SK-N-SH (cell line): Measurements from ENCODE around the gene RABGAP1L. TPM values are rescaled to one million over a fixed set of nuclear protein-coding genes. Genes with fewer than 3 reads are reported as not detected.

ENCODE experiments used
- CTCF ChIA-PET: fragments of 300-600, 350-600 bp; formaldehyde crosslinking; extraction: SDS; loops from one replicate; lab custom pipeline; 2021; lab: Yijun Ruan, JAX
- POLR2A ChIA-PET: fragments of 350-600 bp; sonication (Branson Sonifier 250); formaldehyde crosslinking; extraction: SDS; loops from one replicate; lab custom pipeline; 2020; ENCODE audit warnings: antibody characterized with exemption, inconsistent platforms; lab: Yijun Ruan, JAX
- DNase-seq: peaks from one replicate; pipeline ENCODE4 v3.0.0; 2012
- H2AFZ ChIP-seq: fragments of 200-600 bp; sonication (generic); 2 replicates; pipeline ENCODE4 v1.8.1; 2016; ENCODE audit warnings: antibody characterized with exemption, mild to moderate bottlenecking, low read depth
- H3F3A ChIP-seq: fragments of 200-600 bp; sonication (generic); replicated peaks from 2 replicates; pipeline ENCODE3; 2016; ENCODE audit warnings: antibody characterized with exemption, mild to moderate bottlenecking; ENCODE audit not compliant: insufficient read depth
- H3K27ac ChIP-seq, 2 experiments: fragments of 200-500 bp in 1 of 2; fragments of 200-600 bp in 1 of 2; sonication (Bioruptor generic) in 1 of 2; sonication (generic), shearing (Covaris generic) in 1 of 2; 2 replicates each; pipeline versions ENCODE4 v1.5.1 to v1.6.1; 2014 to 2016; ENCODE audit warnings: low read depth in 2 of 2, inconsistent platforms in 1 of 2, low read length in 1 of 2, mild to moderate bottlenecking in 1 of 2, mixed read lengths in 1 of 2
- H3K27me3 ChIP-seq: fragments of 200-600 bp; sonication (generic), shearing (Covaris generic); 2 replicates; pipeline ENCODE4 v1.6.1; 2016; ENCODE audit warnings: mixed run types; ENCODE audit not compliant: insufficient read depth
- H3K36me3 ChIP-seq, 2 experiments: fragments of 200-500 bp in 1 of 2; fragments of 200-600 bp in 1 of 2; sonication (Bioruptor generic) in 1 of 2; sonication (generic) in 1 of 2; replicated peaks in 1 of 2; 2 replicates each; pipeline versions ENCODE3 to v1.5.1; 2014 to 2016; ENCODE audit warnings: low read length in 1 of 2, mild to moderate bottlenecking in 1 of 2; ENCODE audit not compliant: insufficient read depth in 2 of 2, control insufficient read depth in 1 of 2
- H3K4me1 ChIP-seq, 2 experiments: fragments of 200-500 bp in 1 of 2; fragments of 200-600 bp in 1 of 2; sonication (Bioruptor generic) in 1 of 2; sonication (generic), shearing (Covaris generic) in 1 of 2; 2 replicates each; pipeline versions ENCODE4 v1.5.1 to v1.6.1; 2014 to 2016; ENCODE audit warnings: low read depth in 1 of 2, low read length in 1 of 2, mixed run types in 1 of 2; ENCODE audit not compliant: insufficient read depth in 2 of 2, control insufficient read depth in 1 of 2
- H3K4me2 ChIP-seq: fragments of 200-600 bp; sonication (generic), shearing (Covaris generic); 2 replicates; pipeline ENCODE4 v1.6.1; 2017; ENCODE audit warnings: mixed run types
- H3K4me3 ChIP-seq, 2 experiments: fragments of 200-500 bp in 1 of 2; fragments of 200-600 bp in 1 of 2; sonication (Bioruptor generic) in 1 of 2; sonication (generic), shearing (Covaris generic) in 1 of 2; 2 replicates each; pipeline versions ENCODE4 v1.5.1 to v1.8.1; 2014 to 2016; ENCODE audit warnings: low read depth in 2 of 2, inconsistent platforms in 1 of 2, low read length in 1 of 2, mild to moderate bottlenecking in 1 of 2, mixed read lengths in 1 of 2, moderate library complexity in 1 of 2
- H3K79me2 ChIP-seq: fragments of 200-600 bp; sonication (generic); 2 replicates; pipeline ENCODE4 v1.8.1; 2017; ENCODE audit warnings: mild to moderate bottlenecking; ENCODE audit not compliant: insufficient read depth
- H3K9ac ChIP-seq: fragments of 200-600 bp; sonication (generic); 2 replicates; pipeline ENCODE4 v1.6.1; 2017; ENCODE audit warnings: mixed run types
- H3K9me2 ChIP-seq: fragments of 200-600 bp; sonication (generic); 2 replicates; pipeline ENCODE4 v1.6.1; 2017; ENCODE audit warnings: mixed run types
- H3K9me3 ChIP-seq: fragments of 200-600 bp; sonication (generic); 2 replicates; pipeline ENCODE4 v1.6.1; 2017; ENCODE audit warnings: mixed run types, mild to moderate bottlenecking, moderate library complexity
- H4K20me1 ChIP-seq: fragments of 200-600 bp; sonication (generic); 2 replicates; pipeline ENCODE4 v1.6.1; 2017; ENCODE audit warnings: mild to moderate bottlenecking, mixed run types; ENCODE audit not compliant: insufficient read depth
- CHD2 ChIP-seq: fragments of 150-350 bp; IDR thresholded peaks from 2 replicates; pipeline ENCODE4 v1.6.1; 2018; ENCODE audit warnings: low read length; ENCODE audit not compliant: partially characterized antibody
- ELF1 ChIP-seq: IDR thresholded peaks from 2 replicates; pipeline ENCODE4 v1.4.0; 2012
- FOSL2 ChIP-seq: IDR thresholded peaks from 2 replicates; pipeline ENCODE4 v1.4.0; 2012; ENCODE audit warnings: low read depth, mild to moderate bottlenecking, moderate library complexity, borderline replicate concordance
- FOXJ3 ChIP-seq: sonication (generic); formaldehyde crosslinking; IDR thresholded peaks from 2 replicates; pipeline ENCODE4 v1.5.1; 2020; ENCODE audit warnings: mild to moderate bottlenecking, missing genetic modification reagents
- FOXM1 ChIP-seq: IDR thresholded peaks from 2 replicates; pipeline ENCODE4 v1.4.0; 2012; ENCODE audit warnings: low read depth, mild to moderate bottlenecking
- GABPA ChIP-seq: IDR thresholded peaks from 2 replicates; pipeline ENCODE4 v1.4.0; 2012; ENCODE audit warnings: low read depth, mild to moderate bottlenecking
- MEF2A ChIP-seq: IDR thresholded peaks from 2 replicates; pipeline ENCODE4 v1.4.0; 2012; ENCODE audit warnings: low read depth, borderline replicate concordance
- NFIC ChIP-seq: IDR thresholded peaks from 2 replicates; pipeline ENCODE4 v1.4.0; 2012; ENCODE audit warnings: borderline replicate concordance
- NRF1 ChIP-seq: IDR thresholded peaks from 2 replicates; pipeline ENCODE4 v1.6.1; 2012; ENCODE audit warnings: low read depth, mild to moderate bottlenecking, low read length
- POLR2AphosphoS5 ChIP-seq: IDR thresholded peaks from 2 replicates; pipeline ENCODE4 v1.6.1; 2012; ENCODE audit warnings: low read depth, low read length
- RAD21 ChIP-seq: IDR thresholded peaks from 2 replicates; pipeline ENCODE4 v1.6.1; 2012; ENCODE audit warnings: mild to moderate bottlenecking, low read length
- RCOR1 ChIP-seq: fragments of 150-350 bp; IDR thresholded peaks from 2 replicates; pipeline ENCODE4 v1.6.1; 2017; ENCODE audit warnings: antibody characterized with exemption, low read length
- RFX5 ChIP-seq: IDR thresholded peaks from 2 replicates; pipeline ENCODE4 v1.6.1; 2012; ENCODE audit warnings: mild to moderate bottlenecking, improper control_type of control experiment, low read length
- RXRA ChIP-seq: IDR thresholded peaks from 2 replicates; pipeline ENCODE4 v1.4.0; 2012; ENCODE audit warnings: low read depth, mild to moderate bottlenecking, borderline replicate concordance
- SIN3A ChIP-seq: IDR thresholded peaks from 2 replicates; pipeline ENCODE4 v1.6.1; 2012; ENCODE audit warnings: low read depth, mild to moderate bottlenecking, low read length, moderate library complexity, borderline replicate concordance
- TAF1 ChIP-seq: IDR thresholded peaks from 2 replicates; pipeline ENCODE4 v1.6.1; 2012; ENCODE audit warnings: low read depth, mild to moderate bottlenecking, low read length, moderate library complexity, borderline replicate concordance
- TCF12 ChIP-seq: IDR thresholded peaks from 2 replicates; pipeline ENCODE4 v1.4.0; 2012
- WGBS: methylation state at CpG from one replicate; pipeline ENCODE4 v1.1.6; 2017; ENCODE audit warnings: low lambda C conversion rate; 5-methylcytosine and 5-hydroxymethylcytosine counted together
- polyA plus RNA-seq, 3 experiments: library from polyadenylated mRNA; depleted of rRNA; stranded (reverse); fragments of >200 nt; gene quantifications; 2 replicates each; pipeline ENCODE4 v1.2.3, GENCODE V29; 2012
- TF ChIP-seq, protein P1 (sequence below): IDR thresholded peaks from 2 replicates; pipeline ENCODE4 v1.4.0; 2012; ENCODE audit warnings: low read depth, borderline replicate concordance
- TF ChIP-seq, protein P2 (sequence below): fragments of 150-350 bp; IDR thresholded peaks from 2 replicates; pipeline ENCODE4 v1.6.1; 2016; ENCODE audit warnings: mild to moderate bottlenecking, low read depth, low read length

Gene RABGAP1L
- polyA plus RNA-seq, 1 of the 3 experiments (the other 2 are of a cell fraction), result 7.2 TPM

DNA sequence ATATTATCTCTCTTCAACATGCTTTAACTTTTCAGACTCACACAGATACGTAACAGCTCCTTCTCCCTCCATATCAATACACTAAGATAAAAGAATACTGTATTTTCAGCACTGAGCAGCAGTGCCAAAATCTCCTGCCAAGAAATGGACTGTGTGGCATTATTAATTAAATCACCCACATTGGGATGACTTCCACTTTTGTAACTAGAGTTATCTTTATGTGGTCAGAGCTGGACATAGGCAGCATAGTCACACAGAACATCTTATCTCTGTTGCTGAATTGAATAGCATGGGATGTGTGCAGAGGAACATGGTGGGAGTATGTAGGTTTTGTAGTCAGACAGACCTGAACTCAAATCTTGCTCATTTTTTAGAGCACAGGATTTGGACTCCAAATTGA is 799.1 kb downstream of the RABGAP1L start:
- Histone ChIP-seq H3K27me3 (no peaks in the 10 kb centered on the region), H3K4me1 (peaks cover 0 to 4% of the 10 kb centered on the region in 2 experiments; a peak in 2 of 4 replicates), H3K79me2 (no peaks in the 10 kb centered on the region), H3K9ac (no peak overlapping the region), H2AFZ (no peak overlapping the region), H3K4me2 (no peak overlapping the region), H3F3A (no peaks in the 10 kb centered on the region), H3K9me2 (no peaks in the 10 kb centered on the region), H4K20me1 (no peaks in the 10 kb centered on the region), H3K9me3 (no peaks in the 10 kb centered on the region), H3K4me3 (no peak overlapping the region), H3K27ac (no peak overlapping the region), H3K36me3 (no peaks in the 10 kb centered on the region)
- TF ChIP-seq CHD2, result no peak
- TF ChIP-seq POLR2AphosphoS5, result no peak
- TF ChIP-seq ELF1, result no peak
- no peak for TF ChIP-seq TCF12
- TF ChIP-seq SIN3A, result no peak
- TF ChIP-seq RCOR1, result no peak
- CTCF ChIA-PET, result interaction anchor here (1.6 kb wide), 1 partner anchor 188 kb away, joined by 3 read pairs; no protein-coding TSS in a partner anchor
- DNase-seq, result no peak
- POLR2A ChIA-PET, result interaction anchor here (0.6 kb wide), 1 partner anchor 1103 kb away, joined by 3 read pairs; no protein-coding TSS in a partner anchor
- 97% methylated on average over 1 of the region's 1 CpG for WGBS

DNA sequence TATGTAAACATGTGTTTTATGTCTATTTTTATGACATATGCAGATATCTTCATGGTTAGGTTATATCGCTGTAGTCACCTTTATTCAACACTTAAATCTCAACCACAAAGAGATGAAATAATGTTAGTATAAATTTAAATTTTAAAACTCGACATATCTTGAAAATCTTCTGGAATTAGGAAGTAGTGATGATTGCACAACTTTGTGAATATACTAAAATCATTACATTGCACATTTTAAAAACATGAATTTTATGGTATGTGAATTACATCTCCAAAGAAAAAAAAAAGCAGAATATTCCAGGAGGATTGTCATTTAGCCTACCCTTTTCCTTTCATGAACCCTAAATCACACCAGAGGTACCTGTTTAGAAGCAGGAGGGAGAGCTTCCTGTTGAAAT is 801.0 kb downstream of the RABGAP1L start:
- Histone ChIP-seq H2AFZ (no peak overlapping the region), H3K4me3 (no peak overlapping the region), H3K9ac (no peak overlapping the region), H3K9me2 (no peaks in the 10 kb centered on the region), H3K27ac (no peak overlapping the region), H3K4me2 (no peak overlapping the region), H3F3A (no peaks in the 10 kb centered on the region), H3K36me3 (no peaks in the 10 kb centered on the region), H3K27me3 (no peaks in the 10 kb centered on the region), H4K20me1 (no peaks in the 10 kb centered on the region), H3K9me3 (no peaks in the 10 kb centered on the region), H3K4me1 (no peaks in the 10 kb centered on the region; a peak in 1 of 4 replicates), H3K79me2 (no peaks in the 10 kb centered on the region)
- DNase-seq, result no peak
- POLR2A ChIA-PET, result no interaction called here
- WGBS, result 83% methylated on average over 2 of the region's 2 CpGs
- TF ChIP-seq NRF1 (no peak), RXRA (no peak), RAD21 (no peak), SIN3A (no peak), FOXJ3 (CRISPR knock-in tag) (no peak), TAF1 (no peak), FOSL2 (no peak), MEF2A (no peak), CHD2 (no peak), FOXM1 (no peak), RFX5 (no peak), GABPA (no peak), NFIC (no peak)
- TF ChIP-seq, protein P1, sequence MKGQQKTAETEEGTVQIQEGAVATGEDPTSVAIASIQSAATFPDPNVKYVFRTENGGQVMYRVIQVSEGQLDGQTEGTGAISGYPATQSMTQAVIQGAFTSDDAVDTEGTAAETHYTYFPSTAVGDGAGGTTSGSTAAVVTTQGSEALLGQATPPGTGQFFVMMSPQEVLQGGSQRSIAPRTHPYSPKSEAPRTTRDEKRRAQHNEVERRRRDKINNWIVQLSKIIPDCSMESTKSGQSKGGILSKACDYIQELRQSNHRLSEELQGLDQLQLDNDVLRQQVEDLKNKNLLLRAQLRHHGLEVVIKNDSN, result no peak
- TF ChIP-seq, protein P2, sequence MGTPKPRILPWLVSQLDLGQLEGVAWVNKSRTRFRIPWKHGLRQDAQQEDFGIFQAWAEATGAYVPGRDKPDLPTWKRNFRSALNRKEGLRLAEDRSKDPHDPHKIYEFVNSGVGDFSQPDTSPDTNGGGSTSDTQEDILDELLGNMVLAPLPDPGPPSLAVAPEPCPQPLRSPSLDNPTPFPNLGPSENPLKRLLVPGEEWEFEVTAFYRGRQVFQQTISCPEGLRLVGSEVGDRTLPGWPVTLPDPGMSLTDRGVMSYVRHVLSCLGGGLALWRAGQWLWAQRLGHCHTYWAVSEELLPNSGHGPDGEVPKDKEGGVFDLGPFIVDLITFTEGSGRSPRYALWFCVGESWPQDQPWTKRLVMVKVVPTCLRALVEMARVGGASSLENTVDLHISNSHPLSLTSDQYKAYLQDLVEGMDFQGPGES, result no peak
- CTCF ChIA-PET, result interaction anchor here (1.5 kb wide), 1 partner anchor 23 kb away, joined by 3 read pairs; no protein-coding TSS in a partner anchor
